Fibroblast of peridontal ligament (primary cell): ENCODE data around the gene AJAP1.

Experiments used
- DNase-seq: peaks from one replicate; pipeline ENCODE4 v3.0.0-alpha.2; 2010; ENCODE audit errors: extremely low read depth

Gene AJAP1

DNA sequence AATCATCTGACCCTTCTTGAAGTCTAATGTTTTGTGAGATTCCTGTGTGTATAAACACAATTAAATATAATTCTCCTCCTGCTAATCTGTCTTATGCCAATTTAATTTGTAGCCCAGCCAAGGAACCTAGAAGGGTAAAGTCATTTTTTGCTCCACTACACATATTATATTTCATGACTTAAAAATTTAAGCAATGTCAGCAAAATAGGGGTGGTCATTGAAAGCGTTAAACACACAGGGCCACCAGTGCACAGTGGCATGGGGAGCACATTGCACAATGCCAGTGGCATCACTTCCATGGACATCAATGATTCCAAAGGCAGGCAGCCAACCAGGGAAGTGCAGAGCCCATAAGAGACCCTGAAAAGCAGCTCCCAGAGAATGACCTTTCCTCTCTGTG lies 166.1 kb downstream of the AJAP1 start:
- DNase-seq, result no peak

- no peak for DNase-seq
Observed at GRCh38 chr1:4825800-4826450, 171.5 kb downstream of the AJAP1 start.

DNA sequence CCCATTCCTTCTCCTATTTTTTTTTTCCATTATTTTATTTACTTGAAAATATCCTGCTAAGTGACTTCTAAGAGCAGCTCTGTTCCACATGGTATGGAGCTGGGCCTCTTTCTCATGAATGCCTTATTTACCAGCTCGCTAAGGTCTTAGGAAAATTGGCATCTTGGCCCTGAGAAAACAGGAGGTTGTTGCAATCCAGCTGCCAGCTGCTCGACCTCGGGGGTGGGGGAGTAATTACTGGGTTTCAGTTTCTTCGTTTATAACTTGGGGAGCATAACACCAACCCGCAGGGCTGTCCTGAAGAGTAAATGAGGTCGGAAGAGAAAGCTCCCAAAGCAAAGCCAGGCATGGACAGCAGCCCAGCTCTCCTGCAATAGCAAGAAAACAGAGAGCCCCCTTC lies 176.3 kb downstream of the AJAP1 start:
- no peak for DNase-seq

DNA sequence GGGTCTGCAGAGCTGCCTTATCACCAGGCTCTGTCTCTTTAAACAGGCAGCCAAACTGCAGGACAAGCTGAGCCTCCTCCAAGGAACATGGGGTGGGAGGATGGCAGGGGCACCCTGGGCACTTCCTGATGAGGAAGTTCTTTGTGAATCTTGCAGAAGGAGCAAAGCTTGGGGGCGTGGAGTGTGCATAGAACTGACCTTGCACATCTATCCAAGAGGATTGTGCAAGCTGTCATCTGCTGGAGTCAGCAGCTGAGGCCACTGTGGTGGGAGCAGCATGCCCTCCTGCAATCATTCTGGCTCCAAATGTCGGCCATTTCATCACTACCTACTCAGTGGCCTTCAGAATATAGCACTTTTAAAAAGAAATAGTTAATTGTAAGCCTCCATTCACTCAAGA lies 182.2 kb downstream of the AJAP1 start:
- DNase-seq, result no peak

GRCh38 chr1:4837031-4837600 lies 182.7 kb downstream of the AJAP1 start:
- no peak for DNase-seq

DNA sequence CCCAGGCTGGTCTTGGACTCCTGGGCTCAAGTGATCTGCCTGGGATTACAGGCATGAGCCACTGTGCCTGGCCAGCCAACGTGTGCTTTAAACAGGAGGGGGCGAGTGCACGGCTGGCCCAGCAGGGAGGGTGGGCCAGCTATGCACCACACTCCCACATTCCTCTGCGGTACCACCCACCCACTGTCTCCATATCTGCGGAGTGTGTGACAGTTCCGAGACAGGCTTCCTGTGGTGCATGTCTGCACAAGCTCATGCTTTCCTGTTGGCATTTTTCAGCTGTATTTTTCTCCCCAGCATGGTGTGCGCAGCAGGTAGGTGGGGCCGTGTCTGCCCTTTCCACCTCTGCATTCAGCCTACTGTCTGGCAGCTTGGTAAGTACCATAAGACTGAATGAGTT lies 183.3 kb downstream of the AJAP1 start:
- DNase-seq, result no peak

DNA sequence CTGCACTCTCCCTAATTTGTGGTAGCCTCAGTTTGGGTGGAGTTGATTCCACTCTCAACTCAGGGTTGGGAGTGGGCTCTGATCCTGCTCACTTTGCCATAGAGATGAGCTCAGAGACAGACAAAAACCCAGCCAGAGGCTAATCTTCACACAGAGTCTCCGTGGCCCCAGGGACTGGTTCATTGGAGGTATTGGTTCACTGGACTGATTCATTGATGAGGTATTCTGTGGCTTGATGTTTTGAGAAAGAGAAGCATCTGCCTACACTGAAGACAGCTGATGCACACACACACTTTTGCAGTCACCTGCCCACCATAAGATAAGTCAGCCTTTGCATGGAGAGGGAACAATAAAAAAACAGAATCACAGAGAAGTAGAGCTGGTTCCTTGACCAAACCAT lies 183.8 kb downstream of the AJAP1 start:
- no peak for DNase-seq
